DMS 273 (cell line): Measurements from ENCODE around the gene ARL5C.
"Not testable (repeated sequence)": the region's sequence is repeated elsewhere in the genome, so short reads cannot be mapped to it uniquely, and the experiment has no call there.

Source experiments
- DNase-seq: peaks from one replicate; lab custom pipeline; 2025; ENCODE audit not compliant: unreplicated experiment; lab: John Stamatoyannopoulos, UW

The ARL5C gene

GRCh38 chr17:39141915-39142664, 23.9 kb downstream of the ARL5C start:
- no peak for DNase-seq

- no peak for DNase-seq
Measured at GRCh38 chr17:39141294-39141693, 24.7 kb downstream of the ARL5C start.

- no peak for DNase-seq
Measured at GRCh38 chr17:39139561-39139960, 26.4 kb downstream of the ARL5C start.

- no peak for DNase-seq
Measured at GRCh38 chr17:39139161-39139511, 26.8 kb downstream of the ARL5C start.

GRCh38 chr17:39138431-39139160, 27.4 kb downstream of the ARL5C start:
- no peak for DNase-seq

GRCh38 chr17:39134878-39135277, 31.1 kb downstream of the ARL5C start:
- no peak for DNase-seq

GRCh38 chr17:39132192-39132610, 33.8 kb downstream of the ARL5C start:
- DNase-seq: no peak

GRCh38 chr17:39131616-39132015, 34.3 kb downstream of the ARL5C start:
- no peak for DNase-seq

- DNase-seq: no peak
Measured at GRCh38 chr17:39130205-39130604, 35.8 kb downstream of the ARL5C start.

- not testable (repeated sequence) for DNase-seq
Measured at GRCh38 chr17:39129544-39129943, 36.4 kb downstream of the ARL5C start.

GRCh38 chr17:39126436-39126835, 39.5 kb downstream of the ARL5C start:
- no peak for DNase-seq

GRCh38 chr17:39125143-39125875, 40.7 kb downstream of the ARL5C start:
- DNase-seq: no peak

- no peak for DNase-seq
Measured at GRCh38 chr17:39123627-39124026, 42.3 kb downstream of the ARL5C start.

GRCh38 chr17:39122991-39123390, 43.0 kb downstream of the ARL5C start:
- no peak for DNase-seq

GRCh38 chr17:39121919-39122318, 44.0 kb downstream of the ARL5C start:
- not testable (repeated sequence) for DNase-seq

- no peak for DNase-seq
Measured at GRCh38 chr17:39118674-39119419, 47.1 kb downstream of the ARL5C start.

GRCh38 chr17:39116224-39116623, 49.7 kb downstream of the ARL5C start:
- no peak for DNase-seq

GRCh38 chr17:39115135-39115534, 50.8 kb downstream of the ARL5C start:
- DNase-seq: no peak

- no peak for DNase-seq
Measured at GRCh38 chr17:39114723-39115122, 51.2 kb downstream of the ARL5C start.

GRCh38 chr17:39113871-39114270, 52.1 kb downstream of the ARL5C start:
- no peak for DNase-seq

GRCh38 chr17:39110435-39111136, 55.4 kb downstream of the ARL5C start:
- no peak for DNase-seq
